Liver (tissue), 9 donors: Measurements from ENCODE around the gene MEN1. TPM values are rescaled to one million over a fixed set of nuclear protein-coding genes. Genes with fewer than 3 reads are reported as not detected.
A peak's percentile ranks its signal among the peaks of the same experiment; 100 is the strongest.

Source experiments
- DNase-seq: peaks from one replicate; pipeline ENCODE4 v3.0.0-alpha.2; 2017; ENCODE audit warnings: low spot score
- H3K27ac ChIP-seq, 2 donors: one replicate each; pipeline ENCODE4 v1.7.0; 2013; ENCODE audit warnings: inconsistent platforms in 2 of 2, low read length in 2 of 2, control low read depth in 1 of 2, low read depth in 1 of 2, mild to moderate bottlenecking in 1 of 2
- H3K27me3 ChIP-seq, 4 donors: one replicate each; pipeline versions ENCODE4 v1.6.1 to v1.7.0; 2013; ENCODE audit warnings: low read length in 3 of 4, inconsistent platforms in 1 of 4, mild to moderate bottlenecking in 1 of 4, moderate library complexity in 1 of 4; ENCODE audit not compliant: control insufficient read depth in 4 of 4, insufficient read depth in 4 of 4
- H3K36me3 ChIP-seq, 4 donors: one replicate each; pipeline versions ENCODE4 v1.6.1 to v1.7.0; 2013; ENCODE audit warnings: low read length in 3 of 4, mild to moderate bottlenecking in 3 of 4, low read depth in 1 of 4, moderate library complexity in 1 of 4; ENCODE audit not compliant: control insufficient read depth in 4 of 4, insufficient read depth in 3 of 4
- H3K4me1 ChIP-seq, 4 donors: one replicate each; pipeline versions ENCODE4 v1.6.1 to v1.7.0; 2013; ENCODE audit warnings: low read length in 3 of 4, mild to moderate bottlenecking in 3 of 4, moderate library complexity in 1 of 4; ENCODE audit not compliant: control insufficient read depth in 4 of 4, insufficient read depth in 4 of 4
- H3K4me3 ChIP-seq, 3 donors: one replicate each; pipeline versions ENCODE4 v1.6.1 to v1.7.0; 2013; ENCODE audit warnings: low read length in 3 of 3, control low read depth in 1 of 3, low read depth in 1 of 3, mild to moderate bottlenecking in 1 of 3
- H3K9ac ChIP-seq, 2 donors: one replicate each; pipeline ENCODE4 v1.7.0; 2013; ENCODE audit warnings: low read length in 2 of 2, mild to moderate bottlenecking in 2 of 2, moderate library complexity in 2 of 2, control low read depth in 1 of 2, low read depth in 1 of 2
- H3K9me3 ChIP-seq, 4 donors: one replicate each; pipeline versions ENCODE4 v1.6.1 to v1.7.0; 2013; ENCODE audit warnings: low read length in 3 of 4; ENCODE audit not compliant: control insufficient read depth in 4 of 4
- ATF3 ChIP-seq: IDR thresholded peaks from 2 replicates; pipeline ENCODE4 v1.6.1; 2016; ENCODE audit warnings: antibody characterized with exemption
- EGR1 ChIP-seq, 2 donors: IDR thresholded peaks; 2 replicates each; pipeline ENCODE4 v1.6.1; 2016 to 2018; ENCODE audit warnings: antibody characterized with exemption in 2 of 2, low read depth in 2 of 2
- FOXA1 ChIP-seq: IDR thresholded peaks from 2 replicates; pipeline ENCODE4 v1.6.1; 2016; ENCODE audit warnings: antibody characterized with exemption
- FOXA2 ChIP-seq: IDR thresholded peaks from 2 replicates; pipeline ENCODE4 v1.6.1; 2016; ENCODE audit warnings: antibody characterized with exemption
- HNF4A ChIP-seq, 2 donors: conservative IDR thresholded peaks; 2 replicates each; pipeline ENCODE4 v1.6.1; 2016; ENCODE audit warnings: antibody characterized with exemption in 2 of 2, mild to moderate bottlenecking in 2 of 2
- MAX ChIP-seq: IDR thresholded peaks from 2 replicates; pipeline ENCODE4 v1.6.1; 2016; ENCODE audit warnings: antibody characterized with exemption
- RAD21 ChIP-seq, 2 donors: IDR thresholded peaks; 2 replicates each; pipeline ENCODE4 v1.6.1; 2016; ENCODE audit warnings: antibody characterized with exemption in 2 of 2, mild to moderate bottlenecking in 2 of 2
- REST ChIP-seq: IDR thresholded peaks from 2 replicates; pipeline ENCODE4 v1.6.1; 2016; ENCODE audit warnings: antibody characterized with exemption, mild to moderate bottlenecking
- RXRA ChIP-seq, 2 donors: IDR thresholded peaks; 2 replicates each; pipeline ENCODE4 v1.6.1; 2017 to 2018; ENCODE audit warnings: antibody characterized with exemption in 2 of 2, mild to moderate bottlenecking in 1 of 2
- SP1 ChIP-seq: IDR thresholded peaks from 2 replicates; pipeline ENCODE4 v1.6.1; 2018; ENCODE audit warnings: antibody characterized with exemption, mild to moderate bottlenecking
- WGBS: extraction: QIAGEN DNeasy Blood & Tissue Kit; methylation state at CpG from one replicate; pipeline ENCODE4 v1.1.7; 2013; 5-methylcytosine and 5-hydroxymethylcytosine counted together
- polyA plus RNA-seq, 2 donors: library from polyadenylated mRNA; stranded (reverse) in 1 of 2; unstranded in 1 of 2; fragments of 200-250 nt in 1 of 2; fragments of >200 nt in 1 of 2; fragmentation: Nextera tagmentation in 1 of 2; extraction: Ambion mirVana in 1 of 2; gene quantifications; one replicate each; pipeline versions ENCODE4 v1.2.1 to v1.2.3, GENCODE V29; 2013 to 2015
- total RNA-seq, 2 donors: library from RNA; depleted of rRNA; stranded (reverse); fragments of >200 nt; gene quantifications; one replicate each; pipeline ENCODE4 v1.2.3, GENCODE V29; 2014
- donor health status: healthy.
- donor health status: healthy.
- donor health status: healthy.
- donor health status: healthy.
- donor health status: healthy.

Gene MEN1
- total and polyA plus RNA-seq, 4 donors = 9.0 to 15.1 (median 13.4) TPM

GRCh38 chr11:64842366-64842759 lies 32.0 kb upstream of the MEN1 start:
- no peak overlapping the region for H3K27ac ChIP-seq
- no peak for TF ChIP-seq HNF4A (conservative IDR thresholded peaks at IDR 0.05)
- TF ChIP-seq FOXA1 = no peak
- no peak for TF ChIP-seq REST
- DNase-seq = no peak
- H3K9me3 ChIP-seq = no peaks in the 10 kb centered on the region
- no peak overlapping the region for H3K9ac ChIP-seq
- peaks cover 4 to 11% (median 8%) of the 10 kb centered on the region in 4 donors for H3K4me1 ChIP-seq
- WGBS = 80% methylated on average over 6 of the region's 6 CpGs
- no peaks in the 10 kb centered on the region for H3K36me3 ChIP-seq
- no peak overlapping the region for H3K4me3 ChIP-seq
- H3K27me3 ChIP-seq = no peaks in the 10 kb centered on the region

- Histone ChIP-seq H3K27me3 (no peaks in the 10 kb centered on the region), H3K4me3 (no peak overlapping the region), H3K4me1 (peaks cover 2 to 9% (median 5%) of the 10 kb centered on the region in 4 donors), H3K9ac (no peak overlapping the region), H3K27ac (no peak overlapping the region), H3K9me3 (no peaks in the 10 kb centered on the region), H3K36me3 (no peaks in the 10 kb centered on the region)
- TF ChIP-seq FOXA2 (no peak), RAD21 (IDR thresholded peaks at IDR 0.05) (no peak)
- 91% methylated on average over 15 of the region's 15 CpGs for WGBS
- DNase-seq = no peak
These were observed 31.4 kb upstream of the MEN1 start for GRCh38 chr11:64841592-64842365.

- no peak overlapping the region for H3K4me3 ChIP-seq
- no peak for DNase-seq
- H3K4me1 ChIP-seq = peaks cover 2 to 6% (median 5%) of the 10 kb centered on the region in 4 donors
- no peaks in the 10 kb centered on the region for H3K36me3 ChIP-seq
- TF ChIP-seq RAD21 (IDR thresholded peaks at IDR 0.05) = peak in 1 of 2 donors; percentile 74
- no peak for TF ChIP-seq HNF4A (conservative IDR thresholded peaks at IDR 0.05)
- no peaks in the 10 kb centered on the region for H3K27me3 ChIP-seq
- H3K9me3 ChIP-seq = no peaks in the 10 kb centered on the region
- WGBS = 94% methylated on average over 24 of the region's 24 CpGs
- H3K27ac ChIP-seq = no peak overlapping the region
- no peak overlapping the region for H3K9ac ChIP-seq
These were observed 29.8 kb upstream of the MEN1 start for GRCh38 chr11:64839887-64840782.

GRCh38 chr11:64839335-64839734 lies 29.0 kb upstream of the MEN1 start:
- Histone ChIP-seq H3K27me3 (no peaks in the 10 kb centered on the region), H3K9me3 (no peaks in the 10 kb centered on the region), H3K4me1 (peaks cover 0 to 5% (median 3%) of the 10 kb centered on the region in 4 donors), H3K27ac (no peak overlapping the region), H3K4me3 (no peak overlapping the region), H3K9ac (no peak overlapping the region), H3K36me3 (no peaks in the 10 kb centered on the region)
- DNase-seq = no peak
- WGBS = 92% methylated on average over 13 of the region's 13 CpGs
- no peak for TF ChIP-seq MAX
- no peak for TF ChIP-seq EGR1 (IDR thresholded peaks at IDR 0.05; ENCODE audit: low read depth in 2 of 2)
- TF ChIP-seq SP1 = no peak
- no peak for TF ChIP-seq RXRA (IDR thresholded peaks at IDR 0.05)
- no peak for TF ChIP-seq ATF3
